HG03571 (cell line): ENCODE measurements around the gene CDK4.
"Not testable (repeated sequence)": the region's sequence is repeated elsewhere in the genome, so short reads cannot be mapped to it uniquely, and the experiment has no call there.

Experiments
- ATAC-seq: cut with Tn5 transposase; IDR thresholded peaks from one replicate; pipeline ENCODE4 v1.9.1; 2021; ENCODE audit not compliant: unreplicated experiment

CDK4 gene

GRCh38 chr12:57715036-57715748, 36.9 kb downstream of the CDK4 start:
- not testable (repeated sequence) for ATAC-seq

- ATAC-seq = no peak
Measured at GRCh38 chr12:57713209-57713608, 38.9 kb downstream of the CDK4 start.

GRCh38 chr12:57712701-57713100, 39.4 kb downstream of the CDK4 start:
- ATAC-seq = no peak

DNA sequence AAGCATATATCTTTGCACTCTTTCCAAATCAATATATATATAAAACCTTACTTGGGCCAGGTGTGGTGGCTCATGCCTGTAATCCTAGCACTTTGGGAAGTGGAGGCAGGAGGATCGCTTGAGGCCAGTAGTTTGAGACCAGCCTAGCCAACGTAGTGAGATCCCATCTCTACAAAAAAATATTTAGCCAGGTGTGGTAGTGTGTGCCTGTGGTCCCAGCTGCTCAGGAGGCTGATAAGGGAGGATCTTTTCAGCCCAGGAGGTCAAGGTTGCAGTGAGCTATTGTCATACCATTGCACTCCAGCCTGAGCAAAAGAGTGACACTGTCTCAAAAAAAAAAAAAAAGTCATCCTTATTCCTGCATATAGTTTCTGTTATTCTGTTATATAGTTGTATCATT, 43.8 kb downstream of the CDK4 start:
- ATAC-seq = no peak

DNA sequence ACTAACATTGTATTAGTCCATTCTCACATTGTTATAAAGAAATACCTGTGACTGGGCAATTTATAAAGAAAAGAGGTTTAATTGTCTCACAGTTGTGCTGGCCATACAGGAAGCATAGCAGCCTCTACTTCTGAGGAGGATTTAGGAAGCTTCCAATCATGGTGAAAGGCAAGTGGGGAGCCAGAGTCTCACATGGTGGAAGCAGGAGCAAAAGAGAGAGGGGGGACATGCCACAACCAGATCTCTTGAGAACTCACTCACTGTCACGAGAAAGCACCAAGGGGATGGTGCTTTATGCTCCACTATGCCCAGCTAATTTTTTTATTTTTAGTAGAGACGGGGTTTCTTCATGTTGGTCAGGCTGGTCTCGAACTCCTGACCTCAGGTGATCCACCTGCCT, 44.9 kb downstream of the CDK4 start:
- ATAC-seq = no peak

GRCh38 chr12:57700317-57700716, 51.8 kb downstream of the CDK4 start:
- no peak for ATAC-seq

- no peak for ATAC-seq
Measured at GRCh38 chr12:57698414-57698813, 53.7 kb downstream of the CDK4 start.
